Activated T-helper 9 cell treated with anti-CD3 and anti-CD28 coated beads, Interleukin-2, amount 50 U/mL, for 16 hours (primary cell): Measurements from ENCODE around the gene CDRT4.

Experiments used
- DNase-seq: peaks from one replicate; pipeline ENCODE4 v3.0.0-alpha.2; 2020; ENCODE audit warnings: low read depth

The CDRT4 gene

DNA sequence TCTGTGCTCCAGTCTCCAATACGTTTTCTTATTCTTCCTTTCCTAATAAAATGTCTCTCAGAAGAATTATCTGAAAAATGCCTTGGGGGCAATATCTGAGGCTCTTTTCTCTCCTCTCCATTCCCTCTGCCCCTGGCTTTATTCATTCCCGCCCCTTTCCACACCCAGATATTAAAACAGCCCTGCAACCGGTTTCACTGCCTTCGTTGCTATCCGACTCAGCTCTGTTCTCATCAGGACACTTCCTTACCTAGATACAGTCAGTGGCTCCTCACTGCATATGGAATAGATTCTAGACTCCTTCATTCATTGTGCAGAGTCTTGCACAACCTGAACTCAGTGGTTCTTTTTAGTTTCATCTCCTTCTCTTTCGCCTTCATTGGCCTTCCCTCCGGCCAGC is 74.0 kb downstream of the CDRT4 start:
- no peak for DNase-seq

DNA sequence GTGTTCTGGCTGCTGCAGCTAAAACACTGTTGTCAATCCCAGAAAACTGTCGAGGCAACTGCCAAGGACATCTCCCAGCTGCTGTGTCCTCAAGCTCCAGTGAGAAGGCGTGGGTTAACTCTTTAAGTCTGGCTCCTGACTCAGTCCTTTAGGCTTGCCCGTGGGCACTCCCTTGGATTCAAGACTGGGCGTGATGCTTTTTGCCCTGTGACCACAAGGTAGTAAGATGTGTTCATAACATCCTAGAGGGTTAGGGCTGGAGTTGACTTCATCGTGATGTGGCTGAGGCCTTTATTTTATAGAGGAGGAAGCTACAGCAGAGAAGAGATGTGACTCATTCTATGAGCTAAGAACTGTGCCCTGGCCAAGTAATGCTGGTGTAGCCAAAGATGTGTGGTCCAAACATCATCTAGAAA is 75.1 kb downstream of the CDRT4 start:
- DNase-seq = no peak

GRCh38 chr17:15388356-15389041 is 78.9 kb downstream of the CDRT4 start:
- DNase-seq = no peak

- DNase-seq = no peak
Measured at GRCh38 chr17:15386083-15386482, 81.3 kb downstream of the CDRT4 start.
